Activated CD8-positive, alpha-beta memory T cell treated with anti-CD3 and anti-CD28 coated beads, Interleukin-2, amount 50 U/mL, for 4 hours (primary cell): ENCODE measurements around the gene ANKRD49.

Experiments
- DNase-seq: peaks from one replicate; pipeline ENCODE4 v3.0.0-alpha.2; 2020

Gene ANKRD49

DNA sequence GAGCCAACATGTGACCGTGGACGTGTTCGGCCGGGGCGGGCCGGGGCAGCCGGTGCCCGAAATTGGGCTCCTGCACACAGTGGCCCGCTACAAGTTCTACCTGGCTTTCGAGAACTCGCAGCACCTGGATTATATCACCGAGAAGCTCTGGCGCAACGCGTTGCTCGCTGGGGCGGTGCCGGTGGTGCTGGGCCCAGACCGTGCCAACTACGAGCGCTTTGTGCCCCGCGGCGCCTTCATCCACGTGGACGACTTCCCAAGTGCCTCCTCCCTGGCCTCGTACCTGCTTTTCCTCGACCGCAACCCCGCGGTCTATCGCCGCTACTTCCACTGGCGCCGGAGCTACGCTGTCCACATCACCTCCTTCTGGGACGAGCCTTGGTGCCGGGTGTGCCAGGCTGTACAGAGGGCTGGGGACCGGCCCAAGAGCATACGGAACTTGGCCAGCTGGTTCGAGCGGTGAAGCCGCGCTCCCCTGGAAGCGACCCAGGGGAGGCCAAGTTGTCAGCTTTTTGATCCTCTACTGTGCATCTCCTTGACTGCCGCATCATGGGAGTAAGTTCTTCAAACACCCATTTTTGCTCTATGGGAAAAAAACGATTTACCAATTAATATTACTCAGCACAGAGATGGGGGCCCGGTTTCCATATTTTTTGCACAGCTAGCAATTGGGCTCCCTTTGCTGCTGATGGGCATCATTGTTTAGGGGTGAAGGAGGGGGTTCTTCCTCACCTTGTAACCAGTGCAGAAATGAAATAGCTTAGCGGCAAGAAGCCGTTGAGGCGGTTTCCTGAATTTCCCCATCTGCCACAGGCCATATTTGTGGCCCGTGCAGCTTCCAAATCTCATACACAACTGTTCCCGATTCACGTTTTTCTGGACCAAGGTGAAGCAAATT lies 51.7 kb downstream of the ANKRD49 start:
- DNase-seq, result no peak

DNA sequence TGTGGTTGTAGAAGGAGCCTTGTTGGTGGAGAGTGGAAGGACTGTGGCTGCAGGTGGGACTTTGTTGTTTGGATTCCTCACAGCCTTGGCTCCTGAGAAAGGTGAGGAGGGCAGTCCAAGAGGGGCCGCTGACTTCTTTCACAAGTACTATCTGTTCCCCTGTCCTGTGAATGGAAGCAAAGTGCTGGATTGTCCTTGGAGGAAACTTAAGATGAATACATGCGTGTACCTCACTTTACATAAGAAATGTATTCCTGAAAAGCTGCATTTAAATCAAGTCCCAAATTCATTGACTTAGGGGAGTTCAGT lies 52.3 kb downstream of the ANKRD49 start:
- DNase-seq, result no peak

DNA sequence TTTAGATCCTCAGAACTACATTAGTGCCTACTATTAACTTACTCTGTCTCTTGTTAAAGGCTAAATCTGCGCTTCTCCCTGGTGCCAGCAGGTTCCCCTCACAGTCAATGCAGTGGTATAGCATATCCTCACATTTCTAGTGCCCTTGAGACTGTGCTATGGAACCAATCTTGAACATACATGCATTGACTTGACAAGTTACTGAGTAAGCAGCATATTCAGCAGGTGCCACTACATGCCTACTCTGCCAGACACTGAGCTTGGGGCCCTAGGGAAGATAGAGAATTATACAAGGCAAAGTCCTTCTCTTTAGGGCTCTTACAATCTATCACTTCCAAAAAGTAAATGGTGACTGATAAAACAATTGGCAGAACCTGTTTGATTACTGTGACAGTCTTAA lies 53.1 kb downstream of the ANKRD49 start:
- no peak for DNase-seq

DNA sequence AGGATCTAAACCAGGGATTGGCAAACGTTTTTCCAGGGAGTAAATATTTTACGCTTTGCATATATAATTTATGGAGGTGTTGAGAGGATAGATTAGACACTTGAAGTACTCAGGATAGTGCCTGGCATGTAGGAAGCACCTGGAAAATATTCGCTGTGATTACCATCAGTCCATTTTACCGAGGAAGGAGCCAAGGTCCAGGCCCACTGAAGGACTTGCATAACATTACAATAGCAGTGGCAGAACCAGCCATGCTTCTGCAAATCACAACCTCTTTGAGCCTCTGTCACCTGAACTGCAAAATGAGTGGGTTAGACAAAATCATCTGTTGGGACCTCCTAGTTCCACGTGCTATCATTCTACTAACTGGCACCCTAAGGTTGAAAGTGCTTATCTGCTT lies 55.4 kb downstream of the ANKRD49 start:
- DNase-seq, result no peak
